GM23248 (cell line): Measurements from ENCODE around the gene ATP1A2. TPM values are rescaled to one million over a fixed set of nuclear protein-coding genes. Genes with fewer than 3 reads are reported as not detected.

ENCODE experiments used
- DNase-seq: peaks from one replicate; pipeline ENCODE4 v3.0.0-alpha.2; 2015
- H2AFZ ChIP-seq: fragments of 200-600 bp; sonication (generic); 2 replicates; pipeline ENCODE4 v1.6.1; 2016; ENCODE audit warnings: antibody characterized with exemption
- H3F3A ChIP-seq: fragments of 200-600 bp; sonication (generic); 2 replicates; pipeline ENCODE4 v1.6.1; 2016; ENCODE audit warnings: mild to moderate bottlenecking, antibody characterized with exemption, mixed run types; ENCODE audit not compliant: insufficient read depth
- H3K27ac ChIP-seq: fragments of 200-600 bp; sonication (generic); 2 replicates; pipeline ENCODE4 v1.5.1; 2016; ENCODE audit warnings: mild to moderate bottlenecking
- H3K27me3 ChIP-seq: fragments of 200-600 bp; sonication (generic); replicated peaks from 2 replicates; pipeline ENCODE4 v1.6.1; 2016; ENCODE audit warnings: mild to moderate bottlenecking; ENCODE audit not compliant: insufficient read depth
- H3K36me3 ChIP-seq: fragments of 200-600 bp; sonication (generic); 2 replicates; pipeline ENCODE4 v1.6.1; 2016; ENCODE audit warnings: low read depth, mild to moderate bottlenecking
- H3K4me1 ChIP-seq: fragments of 200-600 bp; sonication (generic); 2 replicates; pipeline ENCODE4 v1.6.1; 2016; ENCODE audit warnings: mild to moderate bottlenecking; ENCODE audit not compliant: insufficient read depth
- H3K4me2 ChIP-seq: fragments of 200-600 bp; sonication (generic); one replicate; pipeline ENCODE4 v1.6.1; 2016; ENCODE audit warnings: mild to moderate bottlenecking; ENCODE audit not compliant: unreplicated experiment
- H3K4me3 ChIP-seq: fragments of 200-600 bp; sonication (generic); 2 replicates; pipeline ENCODE4 v1.5.1; 2016; ENCODE audit warnings: mild to moderate bottlenecking
- H3K79me2 ChIP-seq: fragments of 200-600 bp; sonication (generic); 2 replicates; pipeline ENCODE4 v1.6.1; 2016; ENCODE audit warnings: mild to moderate bottlenecking; ENCODE audit not compliant: insufficient read depth
- H3K9ac ChIP-seq: fragments of 200-600 bp; sonication (generic); 2 replicates; pipeline ENCODE4 v1.6.1; 2016; ENCODE audit warnings: mild to moderate bottlenecking
- H3K9me2 ChIP-seq: fragments of 200-600 bp; sonication (generic); 2 replicates; pipeline ENCODE4 v1.6.1; 2016; ENCODE audit warnings: mixed run types, mild to moderate bottlenecking, moderate library complexity; ENCODE audit not compliant: insufficient read depth
- H3K9me3 ChIP-seq: fragments of 200-600 bp; sonication (generic); one replicate; pipeline ENCODE4 v1.6.1; 2017; ENCODE audit warnings: low read depth
- H4K20me1 ChIP-seq: fragments of 200-600 bp; sonication (generic); 2 replicates; pipeline ENCODE4 v1.6.0; 2016; ENCODE audit not compliant: insufficient read depth
- EZH2 ChIP-seq: fragments of 200-600 bp; sonication (generic); IDR thresholded peaks from 2 replicates; pipeline ENCODE4 v1.6.1; 2018; ENCODE audit warnings: antibody characterized with exemption, mild to moderate bottlenecking; ENCODE audit not compliant: insufficient read depth, poor library complexity, severe bottlenecking
- EZH2phosphoT487 ChIP-seq: fragments of 200-600 bp; sonication (generic); IDR thresholded peaks from 2 replicates; pipeline ENCODE4 v1.6.1; 2018; ENCODE audit warnings: antibody characterized with exemption, moderate library complexity, mild to moderate bottlenecking, low read depth; ENCODE audit not compliant: insufficient read depth
- WGBS, 2 experiments: methylation state at CpG; one replicate each; pipeline ENCODE4 v1.1.6; 2015 to 2017; ENCODE audit warnings: low lambda C conversion rate in 2 of 2, low coverage in 1 of 2; ENCODE audit errors: missing lambda C conversion rate in 2 of 2; 5-methylcytosine and 5-hydroxymethylcytosine counted together
- in situ Hi-C: fragments of 300-500 bp; cut with MboI; formaldehyde crosslinking; loops from 2 replicates; pipeline ENCODE4 v1.15.0; 2020
- polyA plus RNA-seq: library from polyadenylated mRNA; unstranded; fragments of >200 nt; fragmentation: Nextera tagmentation; extraction: Ambion mirVana; gene quantifications from 2 replicates; pipeline ENCODE4 v1.2.1, GENCODE V29; 2016
- total RNA-seq: library from RNA; depleted of rRNA; stranded (reverse); fragments of >200 nt; shearing (Covaris generic); gene quantifications from 2 replicates; pipeline ENCODE4 v1.2.3, GENCODE V29; 2014

ATP1A2 gene
- total and polyA plus RNA-seq, 2 experiments from 2014 or later: 0.11 to 0.14 TPM

- no peak overlapping the region for H3K9ac ChIP-seq
- no peak for DNase-seq
- in situ Hi-C loops: no loop called here
- H3K4me1 ChIP-seq: peaks cover 22% of the 10 kb centered on the region; the same call in 1 of the 2 replicates
- no peaks in the 10 kb centered on the region for H3K9me3 ChIP-seq
- 94 to 95% methylated on average over 14 of the region's 14 CpGs for WGBS, 2 experiments
- no peaks in the 10 kb centered on the region for H4K20me1 ChIP-seq
- no peaks in the 10 kb centered on the region for H3K36me3 ChIP-seq
- H3K27ac ChIP-seq: no peak overlapping the region
- no peak for TF ChIP-seq EZH2
- no peaks in the 10 kb centered on the region for H3K27me3 ChIP-seq
- no peak overlapping the region for H2AFZ ChIP-seq
- H3F3A ChIP-seq: peaks cover 12% of the 10 kb centered on the region; the same call in 1 of the 2 replicates
- no peak overlapping the region for H3K4me3 ChIP-seq
- H3K9me2 ChIP-seq: no peaks in the 10 kb centered on the region
- no peaks in the 10 kb centered on the region for H3K79me2 ChIP-seq
- H3K4me2 ChIP-seq: no peak overlapping the region
Measured at GRCh38 chr1:160094806-160095205, 20.8 kb upstream of the ATP1A2 start.

GRCh38 chr1:160095382-160096105, 20.0 kb upstream of the ATP1A2 start:
- no peak for DNase-seq
- Histone ChIP-seq H3K4me1 (peaks cover 22% of the 10 kb centered on the region; the same call in 1 of the 2 replicates), H2AFZ (no peak overlapping the region), H3K79me2 (no peaks in the 10 kb centered on the region), H3K27ac (no peak overlapping the region), H3K9me2 (no peaks in the 10 kb centered on the region), H3K9me3 (no peaks in the 10 kb centered on the region), H3K4me2 (no peak overlapping the region), H3K27me3 (no peaks in the 10 kb centered on the region), H3F3A (peaks cover 18% of the 10 kb centered on the region; the same call in 1 of the 2 replicates), H3K9ac (no peak overlapping the region), H3K4me3 (no peak overlapping the region), H4K20me1 (no peaks in the 10 kb centered on the region), H3K36me3 (no peaks in the 10 kb centered on the region)
- TF ChIP-seq EZH2phosphoT487 (no peak), EZH2 (no peak)
- WGBS, 2 experiments: 94 to 100% methylated on average over 3 to 4 of the region's 4 CpGs
- in situ Hi-C loops: no loop called here

GRCh38 chr1:160096274-160097116, 19.1 kb upstream of the ATP1A2 start:
- in situ Hi-C loops: no loop called here
- no peaks in the 10 kb centered on the region for H3K79me2 ChIP-seq
- peak overlapping the region; percentile 86 for H3K4me2 ChIP-seq
- H3K9me2 ChIP-seq: no peaks in the 10 kb centered on the region
- peak overlapping the region; percentile 63 for H3K27ac ChIP-seq
- H3K4me1 ChIP-seq: peaks cover 26% of the 10 kb centered on the region; the same call in 1 of the 2 replicates
- no peak for TF ChIP-seq EZH2
- TF ChIP-seq EZH2phosphoT487: no peak
- DNase-seq: peak; percentile 90
- no peaks in the 10 kb centered on the region for H3K27me3 ChIP-seq
- H3K9ac ChIP-seq: peak overlapping the region; percentile 79
- H3K4me3 ChIP-seq: no peak overlapping the region
- H3F3A ChIP-seq: peaks cover 18% of the 10 kb centered on the region; the same call in 1 of the 2 replicates
- WGBS, 2 experiments: 39 to 43% methylated on average over 4 of the region's 4 CpGs
- H4K20me1 ChIP-seq: no peaks in the 10 kb centered on the region
- H3K36me3 ChIP-seq: no peaks in the 10 kb centered on the region
- H2AFZ ChIP-seq: no peak overlapping the region
- H3K9me3 ChIP-seq: no peaks in the 10 kb centered on the region

GRCh38 chr1:160097151-160097910, 18.2 kb upstream of the ATP1A2 start:
- Histone ChIP-seq H3K9me2 (no peaks in the 10 kb centered on the region), H3K4me1 (peaks cover 28% of the 10 kb centered on the region; the same call in 1 of the 2 replicates), H3K27ac (peak overlapping the region; percentile 63), H3K36me3 (no peaks in the 10 kb centered on the region), H3K27me3 (no peaks in the 10 kb centered on the region), H4K20me1 (no peaks in the 10 kb centered on the region), H3K4me3 (peak overlapping the region; percentile 87), H3K9me3 (no peaks in the 10 kb centered on the region), H3K4me2 (peak overlapping the region; percentile 86), H2AFZ (peak overlapping the region; percentile 86), H3K79me2 (no peaks in the 10 kb centered on the region), H3F3A (peaks cover 23% of the 10 kb centered on the region; the same call in 1 of the 2 replicates), H3K9ac (peak overlapping the region; percentile 79)
- DNase-seq: peak; percentile 29
- in situ Hi-C loops: no loop called here
- TF ChIP-seq EZH2 (no peak), EZH2phosphoT487 (no peak)
- WGBS, 2 experiments: 55 to 56% methylated on average over 5 of the region's 5 CpGs
